GM19240 (cell line): ENCODE measurements around the gene NMNAT3.

Source experiments
- DNase-seq: peaks from one replicate; pipeline ENCODE4 v3.0.0; 2011; ENCODE audit warnings: low spot score; ENCODE audit not compliant: insufficient read length

NMNAT3 gene

DNA sequence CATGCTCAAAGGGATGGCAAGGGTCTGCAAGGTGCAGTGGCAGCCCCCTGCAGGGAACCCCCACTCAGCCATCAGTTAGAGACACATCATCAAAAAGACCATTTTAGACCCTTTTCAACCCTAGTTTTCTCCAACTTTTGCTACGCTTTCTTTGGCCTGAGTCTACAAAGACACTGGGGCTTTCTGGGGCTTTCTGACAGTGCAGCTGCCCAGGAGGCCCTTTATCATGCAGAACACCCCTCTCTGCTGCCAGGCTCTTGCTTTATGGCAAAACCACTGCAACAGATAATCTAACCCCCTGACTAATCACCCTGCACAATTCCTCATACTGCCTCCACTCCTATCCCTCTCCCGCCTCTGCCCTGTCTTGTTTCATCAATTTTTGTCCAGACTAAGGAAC, 2.4 kb downstream of the NMNAT3 start:
- no peak for DNase-seq

DNA sequence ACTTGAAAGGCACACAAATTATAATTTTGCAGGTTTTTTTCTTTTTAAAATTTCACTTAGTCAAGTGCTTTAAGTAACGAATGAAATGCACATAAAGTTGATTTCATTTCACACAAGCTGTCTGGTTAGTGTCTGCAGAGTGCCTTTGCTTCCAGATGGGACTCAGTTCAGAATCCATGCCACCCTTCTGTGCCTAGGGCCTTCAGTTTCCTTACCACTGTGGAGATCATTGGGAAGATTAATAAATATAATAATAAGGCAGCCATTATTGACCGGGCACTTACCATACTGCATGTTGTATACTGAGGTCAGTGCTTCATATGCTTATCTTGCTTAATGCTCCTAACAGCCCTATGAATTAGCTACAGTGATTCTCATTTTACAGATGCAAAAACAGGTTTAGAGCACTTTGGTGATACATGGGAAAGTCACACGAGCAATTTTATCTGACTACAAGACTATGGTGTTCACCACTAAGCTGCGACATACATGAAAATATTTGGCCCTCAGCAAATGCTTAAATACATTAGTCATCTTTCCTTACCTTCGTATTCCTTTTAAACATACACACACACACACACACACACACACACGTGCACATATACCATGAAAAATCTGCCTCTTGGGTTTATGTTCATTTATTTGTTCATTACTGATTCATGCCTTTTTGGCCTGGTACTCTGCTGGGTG, 3.1 kb downstream of the NMNAT3 start:
- no peak for DNase-seq

DNA sequence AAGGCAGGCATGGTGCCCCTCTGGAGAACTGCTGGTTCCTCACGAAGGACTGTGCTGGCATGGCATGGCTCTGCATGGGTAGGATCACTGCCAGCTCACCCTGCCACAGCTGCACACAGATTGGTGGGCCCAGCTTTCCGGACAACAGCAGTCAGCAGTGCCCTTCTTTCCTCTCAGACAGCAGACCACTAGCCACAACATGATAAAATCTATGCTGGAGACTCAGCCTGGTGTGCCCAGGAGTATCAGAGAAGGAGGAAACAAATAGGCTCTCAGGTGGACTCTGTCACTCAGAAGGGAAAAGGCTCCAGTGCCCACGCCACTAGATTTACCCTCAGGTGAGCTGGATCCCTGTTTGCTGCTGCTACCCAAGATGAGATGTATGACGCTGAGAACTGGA, 4.9 kb downstream of the NMNAT3 start:
- DNase-seq = no peak

DNA sequence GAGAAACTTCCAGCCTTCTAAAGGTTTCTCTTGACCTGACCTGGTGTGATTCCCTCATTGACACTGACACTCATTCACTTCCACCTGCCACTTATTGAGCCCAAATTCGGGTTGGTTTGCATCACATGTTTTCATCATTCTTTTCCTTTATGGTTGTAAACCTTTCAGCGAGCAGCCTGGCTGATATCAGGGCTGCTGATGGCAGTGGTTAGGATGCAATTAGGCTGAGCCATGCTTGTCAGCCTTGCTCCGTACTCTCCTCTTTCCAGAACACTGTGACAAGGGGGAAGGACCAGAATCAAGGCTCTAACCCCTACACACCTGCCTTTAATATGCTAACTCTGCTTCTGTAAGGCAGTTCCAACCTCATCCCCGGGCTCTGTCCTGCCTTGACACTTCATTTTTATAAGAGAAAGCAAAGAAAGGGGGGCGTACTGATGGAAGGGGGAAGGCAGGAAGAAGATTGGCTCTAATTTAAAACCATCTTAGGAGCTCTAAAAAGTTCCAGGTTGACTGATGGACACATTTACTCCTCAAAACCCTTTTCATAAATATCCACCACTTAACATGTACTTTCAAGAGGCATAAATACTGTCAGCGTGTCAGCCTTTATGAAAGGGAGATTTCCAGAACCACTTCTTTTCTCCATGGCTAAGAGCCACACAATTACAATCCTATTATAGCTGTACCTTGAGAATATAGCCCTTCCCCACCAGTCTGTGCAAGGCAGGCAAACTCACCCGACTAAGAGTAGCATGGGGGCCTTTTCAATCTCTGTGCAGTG, 5.7 kb downstream of the NMNAT3 start:
- DNase-seq = no peak

DNA sequence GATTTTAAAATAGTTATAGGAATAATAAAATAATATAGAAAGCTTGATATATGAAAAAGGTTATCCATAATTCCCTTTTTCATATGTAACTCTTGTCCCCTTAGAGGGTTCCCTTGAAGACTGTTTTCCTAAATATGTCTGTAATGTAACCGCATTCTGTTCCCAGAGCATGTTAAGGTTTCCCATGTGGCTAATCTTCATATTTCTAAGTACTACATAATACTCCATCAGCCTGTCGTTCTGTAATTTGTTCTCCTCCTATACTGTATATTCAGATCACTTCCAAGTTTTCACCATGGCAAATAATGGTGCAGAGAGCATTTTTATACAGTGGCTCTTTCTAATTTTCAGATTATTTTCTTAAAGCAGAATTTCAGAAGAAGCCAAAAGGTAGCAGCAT, 6.7 kb downstream of the NMNAT3 start:
- DNase-seq = no peak

DNA sequence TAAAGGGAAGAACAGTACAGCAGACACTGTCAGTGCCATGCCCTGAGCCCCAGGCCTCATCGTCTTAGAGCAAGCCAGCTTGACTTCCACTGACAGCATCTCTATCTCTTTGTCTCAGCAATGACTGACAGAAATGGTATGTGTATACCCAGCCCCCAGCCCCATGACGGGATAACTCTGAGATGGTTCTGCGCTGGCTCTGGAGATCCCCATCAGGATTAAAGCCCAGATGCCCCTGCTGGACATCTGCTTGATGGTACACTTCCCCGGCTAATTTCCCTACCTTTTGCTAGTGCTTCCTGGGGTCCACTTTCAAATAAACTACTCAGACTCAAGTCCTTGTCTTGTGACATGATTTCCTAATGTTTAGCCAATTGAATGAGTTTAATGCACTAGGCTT, 7.6 kb downstream of the NMNAT3 start:
- DNase-seq = no peak

DNA sequence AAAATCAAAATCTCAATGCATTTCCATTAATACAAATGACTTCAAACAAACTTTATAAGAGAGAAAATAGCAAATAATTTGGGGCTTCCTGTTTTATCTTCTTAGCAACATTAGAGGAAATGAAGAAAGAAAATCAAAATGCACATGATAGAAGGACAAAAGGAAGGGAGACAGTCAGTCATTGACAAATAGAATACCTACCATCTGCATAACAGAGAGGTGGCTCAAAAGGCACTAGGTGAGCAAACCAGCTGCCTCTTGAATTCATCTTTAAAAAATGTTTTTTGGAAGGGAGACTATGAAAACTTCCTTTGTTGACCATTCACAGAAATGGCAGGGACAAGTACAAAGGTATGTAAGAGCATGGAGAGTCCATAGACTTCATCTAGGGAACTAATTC, 9.4 kb downstream of the NMNAT3 start:
- DNase-seq = no peak

DNA sequence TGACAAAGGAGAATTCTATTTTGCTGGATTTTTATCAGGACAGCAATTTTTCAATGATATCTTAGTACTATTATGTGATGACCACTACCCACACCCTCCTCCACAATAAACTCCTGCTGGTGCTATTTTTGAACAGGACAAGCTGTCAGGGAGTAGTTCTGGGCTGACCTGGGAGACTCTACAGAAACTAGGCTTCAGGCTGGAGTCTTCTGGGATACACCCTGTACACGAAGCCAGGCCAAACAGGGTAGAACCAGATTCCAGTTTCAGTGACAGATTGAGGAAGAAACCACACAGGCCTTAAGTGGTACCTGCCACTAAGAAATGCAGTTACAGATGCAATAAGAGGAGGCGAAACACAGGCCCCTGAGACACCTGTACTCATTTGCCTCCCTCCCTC, 12.8 kb downstream of the NMNAT3 start:
- DNase-seq = no peak

DNA sequence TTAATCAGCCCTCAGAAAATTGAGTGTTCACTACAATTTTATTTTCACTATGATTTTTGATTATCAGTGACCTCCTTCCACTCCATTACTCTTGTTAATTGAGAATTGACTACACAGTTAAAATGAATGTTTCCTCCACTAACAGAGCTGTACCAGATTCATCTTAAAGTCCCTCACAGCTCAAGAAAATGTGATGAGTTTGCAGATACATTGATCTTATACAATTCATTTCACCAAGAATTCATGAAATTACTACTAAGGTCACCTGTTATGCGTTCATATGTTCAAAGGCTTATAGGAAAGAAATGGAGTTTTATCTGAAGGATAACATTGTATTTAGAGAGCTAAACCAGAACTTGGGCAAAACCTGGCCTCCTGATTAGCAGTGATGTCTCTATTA, 17.5 kb downstream of the NMNAT3 start:
- DNase-seq = no peak

DNA sequence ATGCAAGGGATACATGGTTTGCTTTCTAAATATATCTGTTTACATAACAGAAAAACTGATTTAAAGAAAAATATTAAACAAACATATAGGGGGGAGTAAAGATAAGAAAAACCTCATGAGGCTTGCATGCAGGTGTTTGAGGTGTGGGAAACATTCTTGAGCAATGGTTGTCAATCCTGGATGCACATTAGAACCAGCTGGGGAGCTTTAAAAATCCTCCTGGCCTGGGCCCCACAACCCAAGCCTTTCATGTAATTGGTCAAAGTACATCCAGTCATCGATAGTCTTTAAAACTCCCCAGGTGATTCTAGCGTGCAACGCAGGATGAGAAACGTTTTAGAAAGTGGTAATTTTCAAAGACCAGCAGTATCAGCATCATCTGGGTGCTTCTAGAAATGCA, 18.3 kb downstream of the NMNAT3 start:
- DNase-seq = no peak

DNA sequence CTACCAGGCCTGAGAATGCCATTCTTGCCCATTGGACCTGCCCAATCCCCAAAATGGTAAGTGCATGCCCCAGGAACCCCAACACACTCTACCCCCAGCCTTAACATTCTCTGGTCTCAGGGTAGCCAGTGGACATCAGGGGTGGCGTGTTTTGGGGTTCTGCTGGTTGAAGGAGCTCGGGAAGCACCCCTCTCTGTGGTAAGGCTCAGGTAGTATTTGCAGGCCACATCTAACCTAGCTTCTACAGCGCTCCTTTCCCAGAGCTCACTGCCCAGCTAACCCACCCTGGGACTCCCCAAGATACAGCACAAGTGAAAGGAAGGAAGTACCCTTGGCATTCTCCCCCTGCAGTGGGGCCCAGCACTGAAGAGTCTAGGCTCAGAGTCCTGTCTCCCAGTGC, 19.8 kb downstream of the NMNAT3 start:
- DNase-seq = no peak

DNA sequence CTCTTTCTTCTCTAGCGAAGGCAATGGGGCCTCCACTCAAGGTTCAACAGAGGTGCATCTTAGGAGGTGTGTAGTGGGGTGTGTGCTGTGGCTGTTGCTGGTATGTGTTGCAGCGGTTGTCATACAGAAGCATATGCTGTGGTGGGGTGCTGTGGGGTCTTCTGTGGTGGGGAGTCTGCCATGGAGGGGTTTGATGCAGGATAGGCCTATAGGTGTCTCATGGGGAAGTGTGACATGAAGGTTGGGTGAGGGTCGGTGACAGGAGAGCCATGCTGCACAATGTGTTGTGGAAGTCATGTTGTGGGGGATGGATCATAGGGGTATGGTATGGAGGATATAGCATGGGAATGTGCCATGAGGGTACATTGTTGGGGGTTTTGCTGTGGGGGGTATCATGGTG, 20.3 kb downstream of the NMNAT3 start:
- no peak for DNase-seq

DNA sequence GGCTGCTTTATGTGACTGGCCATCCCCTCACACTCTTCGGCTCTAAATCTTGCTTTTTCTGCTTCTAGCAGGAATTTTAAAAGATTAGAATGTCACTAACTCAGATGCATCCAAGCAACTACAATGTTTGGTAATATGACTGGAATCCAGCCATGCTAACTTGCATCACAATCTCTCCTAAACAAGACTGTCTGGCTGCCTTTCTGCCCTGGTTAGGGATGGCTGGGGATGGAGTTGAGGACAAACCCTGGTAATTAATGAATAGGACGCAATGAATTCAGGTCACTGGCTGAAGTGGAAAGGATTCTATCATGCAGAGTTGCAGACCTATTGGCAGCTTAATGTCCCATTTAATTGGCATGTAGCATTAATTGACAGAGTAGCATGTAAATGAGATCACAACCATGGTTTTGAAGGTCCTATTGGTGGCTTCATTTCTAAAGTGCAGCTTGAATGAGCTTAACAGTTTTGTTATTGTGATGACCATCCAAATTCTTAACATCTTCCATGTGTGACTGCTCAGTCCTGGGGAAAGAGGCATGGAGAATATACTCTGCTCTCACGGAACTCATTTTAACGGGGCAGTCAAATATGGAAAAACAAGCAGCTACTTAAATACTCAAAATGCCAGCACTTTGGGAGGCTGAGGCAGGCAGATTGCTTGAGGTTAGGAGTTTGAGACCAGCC, 21.7 kb downstream of the NMNAT3 start:
- DNase-seq = no peak

DNA sequence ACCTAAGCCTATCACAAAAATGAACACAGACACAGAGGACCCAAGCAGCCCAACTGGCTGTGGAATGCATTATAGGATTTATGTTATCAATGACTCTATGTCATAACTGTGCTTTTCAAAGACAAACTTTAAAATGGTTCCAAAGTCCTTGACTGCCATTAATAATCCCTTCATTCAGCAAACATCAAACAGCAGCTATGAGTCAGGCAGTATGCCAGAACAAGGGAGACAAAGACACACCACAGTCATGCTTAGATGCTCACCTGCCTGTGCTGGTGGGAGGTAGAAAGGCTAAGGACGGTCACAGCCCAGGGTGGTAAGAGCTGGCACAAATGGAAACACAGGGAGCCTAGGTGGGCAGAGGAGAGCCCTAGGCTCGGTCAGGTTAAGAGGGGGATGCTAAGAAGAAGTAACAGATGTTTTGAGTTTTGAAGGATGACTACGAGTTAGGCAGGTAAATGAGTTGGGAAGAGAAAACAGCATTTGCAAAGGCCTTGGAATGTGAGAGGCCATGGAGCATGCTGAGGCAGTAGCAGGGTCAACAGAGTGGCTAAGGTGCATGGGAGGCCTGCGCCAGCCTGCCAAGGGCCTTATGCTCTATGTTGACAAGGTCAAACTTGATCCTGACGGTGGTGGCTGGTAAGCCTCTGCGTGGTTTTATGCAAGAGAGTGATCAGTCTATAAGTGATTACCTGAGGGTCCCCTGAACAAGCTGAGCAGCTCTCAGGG, 23.0 kb downstream of the NMNAT3 start:
- no peak for DNase-seq

DNA sequence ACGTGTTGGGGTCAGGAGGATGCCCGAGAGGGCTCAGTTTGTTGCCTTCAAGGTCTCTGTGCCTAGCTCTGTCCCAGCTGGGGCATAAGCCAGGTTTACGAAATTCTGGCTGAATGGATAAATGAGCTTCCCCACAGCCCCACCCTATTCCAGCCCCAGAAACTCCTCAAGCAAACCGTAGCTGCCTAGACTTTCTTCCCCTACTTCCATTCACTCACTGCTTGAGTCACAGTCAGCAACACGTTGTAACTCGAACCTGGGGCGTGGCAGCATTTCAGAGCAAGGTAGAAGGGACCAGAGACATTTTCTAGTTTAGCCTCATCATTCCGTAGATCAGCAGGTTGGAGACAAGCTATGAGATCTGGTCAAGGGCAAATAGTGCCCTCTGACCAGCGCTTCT, 24.2 kb downstream of the NMNAT3 start:
- DNase-seq = no peak

DNA sequence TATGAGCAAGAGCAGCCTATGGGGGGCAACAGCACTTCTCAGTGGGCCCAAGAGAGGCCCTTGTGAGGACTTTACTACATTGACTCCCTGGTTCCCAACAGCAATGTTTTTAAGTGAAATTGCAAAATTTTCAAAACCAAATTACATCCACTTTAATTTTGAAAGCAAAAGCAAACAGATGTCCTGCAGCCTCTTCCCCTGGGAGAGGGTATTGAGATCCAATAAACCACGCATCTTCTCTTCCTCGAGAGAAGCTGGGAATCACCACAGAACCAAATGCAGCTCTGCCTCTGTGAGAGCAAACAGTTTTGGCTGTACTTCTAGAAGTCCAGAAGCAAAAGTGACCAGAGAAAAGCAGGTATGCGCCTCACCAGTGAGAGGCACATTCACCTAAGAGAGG, 25.2 kb downstream of the NMNAT3 start:
- DNase-seq = no peak

DNA sequence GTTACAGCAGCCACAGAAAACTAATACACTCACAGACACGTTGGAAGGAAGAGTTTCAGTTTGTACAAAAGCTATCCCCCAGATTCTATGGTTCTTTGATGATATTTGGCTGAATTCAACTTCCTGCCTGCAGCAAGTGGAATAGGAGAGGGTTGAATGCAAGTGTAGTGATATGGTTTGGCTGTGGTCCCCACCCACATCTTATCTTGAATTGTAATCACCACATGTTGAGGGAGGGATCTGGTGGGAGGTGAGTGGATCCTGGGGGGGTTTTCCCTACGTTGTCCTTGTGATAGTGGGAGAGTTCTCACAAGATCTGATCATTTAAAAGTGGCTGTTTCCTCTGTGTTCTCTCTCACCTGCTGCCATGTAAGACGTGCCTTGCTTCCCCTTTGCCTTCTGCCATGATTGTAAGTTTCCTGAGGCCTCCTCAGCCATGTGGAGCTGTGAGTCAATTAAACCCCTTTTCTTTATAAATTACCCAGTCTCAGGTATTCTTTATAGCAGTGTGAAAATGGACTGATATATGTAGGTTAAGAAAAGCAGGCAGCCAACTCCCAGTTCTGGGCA, 29.8 kb downstream of the NMNAT3 start:
- DNase-seq = no peak

DNA sequence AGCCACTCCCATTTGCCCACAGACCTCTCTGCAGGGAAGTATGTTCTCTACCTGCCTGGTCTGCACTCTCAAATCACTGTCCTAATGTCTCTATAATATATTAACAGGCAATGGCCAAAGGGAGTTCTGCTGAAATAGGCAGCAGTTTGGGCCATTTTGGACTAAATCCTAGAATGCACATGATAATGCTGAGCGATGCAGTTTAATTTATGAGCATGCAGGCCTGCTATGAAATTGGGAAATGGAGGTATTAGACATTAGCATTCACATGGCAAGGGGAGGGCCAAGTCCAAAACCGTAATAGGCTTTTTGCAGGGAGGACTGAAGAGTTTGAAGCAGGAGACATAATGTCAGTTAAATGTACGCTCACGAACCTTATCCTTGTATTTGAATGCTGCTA, 31.3 kb downstream of the NMNAT3 start:
- no peak for DNase-seq

DNA sequence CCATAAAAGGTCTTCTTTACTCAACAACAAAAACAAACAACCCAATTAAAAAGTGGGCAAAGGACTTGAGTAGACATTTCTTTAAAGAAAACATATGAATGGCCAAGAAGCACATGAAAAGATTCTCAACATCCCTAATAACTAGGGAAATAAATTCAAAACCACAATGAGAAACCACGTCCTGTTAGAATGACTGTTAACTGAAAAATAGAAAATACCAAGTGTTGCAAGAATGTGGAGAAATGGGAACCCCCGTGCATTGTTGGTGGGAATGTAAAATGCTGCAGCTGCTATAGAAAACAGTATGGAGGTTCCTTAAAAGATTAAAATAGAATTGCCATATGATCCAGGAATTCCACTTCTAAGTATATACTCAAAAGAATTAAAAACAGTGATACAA, 34.8 kb downstream of the NMNAT3 start:
- DNase-seq = no peak

DNA sequence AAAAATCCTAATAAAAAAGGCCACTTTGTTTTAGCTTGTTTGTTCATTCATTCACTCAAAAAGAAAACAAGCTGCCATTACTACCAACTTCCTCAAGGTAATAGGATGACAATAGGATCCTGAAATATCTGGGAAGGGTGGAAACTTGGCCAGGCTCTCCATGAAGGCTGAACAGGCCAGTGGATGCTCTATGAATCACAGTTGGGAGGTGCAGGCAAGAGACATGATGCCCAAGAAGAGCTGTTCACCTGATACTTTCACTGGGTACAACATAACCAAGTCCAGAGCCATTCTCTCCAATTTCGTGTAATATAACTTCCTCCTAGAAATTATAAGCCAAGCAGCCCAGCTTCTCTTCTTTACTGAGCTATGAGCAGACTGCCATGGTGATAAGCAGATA, 37.3 kb downstream of the NMNAT3 start:
- DNase-seq = no peak

DNA sequence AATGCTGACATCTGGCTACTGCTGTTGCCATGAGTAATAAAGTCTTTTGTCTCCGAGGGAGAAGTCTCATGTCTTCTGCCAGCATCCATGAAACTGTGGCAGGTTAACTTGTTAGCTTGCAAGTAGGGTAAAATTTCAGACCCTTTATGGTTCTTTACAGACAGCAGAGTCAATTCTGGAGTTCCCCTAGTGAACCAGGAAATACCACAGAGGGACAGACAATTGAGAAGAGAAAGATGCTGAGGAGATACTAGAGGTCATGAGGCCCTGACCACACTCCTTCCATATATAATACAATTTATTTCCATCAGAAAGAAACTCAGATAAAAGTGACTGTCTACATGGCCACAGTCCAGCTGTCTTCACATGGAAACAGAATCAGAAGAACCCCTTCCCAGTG, 38.1 kb downstream of the NMNAT3 start:
- DNase-seq = no peak

DNA sequence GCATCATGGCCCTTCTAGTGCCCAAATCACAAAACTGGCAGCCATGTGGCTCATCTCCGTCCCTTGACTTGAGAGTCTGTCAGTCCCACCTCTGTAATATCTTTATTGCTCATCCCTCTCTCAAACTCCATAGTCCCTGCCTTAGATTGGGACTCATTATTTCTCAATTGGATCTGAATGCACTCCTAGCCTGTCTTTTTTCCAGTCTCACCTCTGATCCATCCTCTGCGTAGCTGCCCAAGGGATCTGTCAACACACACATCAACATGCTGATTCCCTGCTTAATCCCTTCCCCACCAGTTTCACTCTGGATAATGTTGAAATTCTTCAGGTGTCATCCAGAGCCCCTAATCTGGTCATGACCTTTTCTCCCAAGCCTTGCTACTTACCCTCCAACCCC, 39.3 kb downstream of the NMNAT3 start:
- DNase-seq = no peak
